GM23248 (cell line): ENCODE data around the gene KRT10. TPM values are rescaled to one million over a fixed set of nuclear protein-coding genes. Genes with fewer than 3 reads are reported as not detected.

Experiments used
- DNase-seq: peaks from one replicate; pipeline ENCODE4 v3.0.0-alpha.2; 2015
- H2AFZ ChIP-seq: fragments of 200-600 bp; sonication (generic); 2 replicates; pipeline ENCODE4 v1.6.1; 2016; ENCODE audit warnings: antibody characterized with exemption
- H3F3A ChIP-seq: fragments of 200-600 bp; sonication (generic); 2 replicates; pipeline ENCODE4 v1.6.1; 2016; ENCODE audit warnings: mild to moderate bottlenecking, antibody characterized with exemption, mixed run types; ENCODE audit not compliant: insufficient read depth
- H3K27ac ChIP-seq: fragments of 200-600 bp; sonication (generic); 2 replicates; pipeline ENCODE4 v1.5.1; 2016; ENCODE audit warnings: mild to moderate bottlenecking
- H3K27me3 ChIP-seq: fragments of 200-600 bp; sonication (generic); replicated peaks from 2 replicates; pipeline ENCODE4 v1.6.1; 2016; ENCODE audit warnings: mild to moderate bottlenecking; ENCODE audit not compliant: insufficient read depth
- H3K36me3 ChIP-seq: fragments of 200-600 bp; sonication (generic); 2 replicates; pipeline ENCODE4 v1.6.1; 2016; ENCODE audit warnings: low read depth, mild to moderate bottlenecking
- H3K4me1 ChIP-seq: fragments of 200-600 bp; sonication (generic); 2 replicates; pipeline ENCODE4 v1.6.1; 2016; ENCODE audit warnings: mild to moderate bottlenecking; ENCODE audit not compliant: insufficient read depth
- H3K4me2 ChIP-seq: fragments of 200-600 bp; sonication (generic); one replicate; pipeline ENCODE4 v1.6.1; 2016; ENCODE audit warnings: mild to moderate bottlenecking; ENCODE audit not compliant: unreplicated experiment
- H3K4me3 ChIP-seq: fragments of 200-600 bp; sonication (generic); 2 replicates; pipeline ENCODE4 v1.5.1; 2016; ENCODE audit warnings: mild to moderate bottlenecking
- H3K79me2 ChIP-seq: fragments of 200-600 bp; sonication (generic); 2 replicates; pipeline ENCODE4 v1.6.1; 2016; ENCODE audit warnings: mild to moderate bottlenecking; ENCODE audit not compliant: insufficient read depth
- H3K9ac ChIP-seq: fragments of 200-600 bp; sonication (generic); 2 replicates; pipeline ENCODE4 v1.6.1; 2016; ENCODE audit warnings: mild to moderate bottlenecking
- H3K9me2 ChIP-seq: fragments of 200-600 bp; sonication (generic); 2 replicates; pipeline ENCODE4 v1.6.1; 2016; ENCODE audit warnings: mixed run types, mild to moderate bottlenecking, moderate library complexity; ENCODE audit not compliant: insufficient read depth
- H3K9me3 ChIP-seq: fragments of 200-600 bp; sonication (generic); one replicate; pipeline ENCODE4 v1.6.1; 2017; ENCODE audit warnings: low read depth
- H4K20me1 ChIP-seq: fragments of 200-600 bp; sonication (generic); 2 replicates; pipeline ENCODE4 v1.6.0; 2016; ENCODE audit not compliant: insufficient read depth
- EZH2 ChIP-seq: fragments of 200-600 bp; sonication (generic); IDR thresholded peaks from 2 replicates; pipeline ENCODE4 v1.6.1; 2018; ENCODE audit warnings: antibody characterized with exemption, mild to moderate bottlenecking; ENCODE audit not compliant: insufficient read depth, poor library complexity, severe bottlenecking
- EZH2phosphoT487 ChIP-seq: fragments of 200-600 bp; sonication (generic); IDR thresholded peaks from 2 replicates; pipeline ENCODE4 v1.6.1; 2018; ENCODE audit warnings: antibody characterized with exemption, moderate library complexity, mild to moderate bottlenecking, low read depth; ENCODE audit not compliant: insufficient read depth
- WGBS, 2 experiments: methylation state at CpG; one replicate each; pipeline ENCODE4 v1.1.6; 2015 to 2017; ENCODE audit warnings: low lambda C conversion rate in 2 of 2, low coverage in 1 of 2; ENCODE audit errors: missing lambda C conversion rate in 2 of 2; 5-methylcytosine and 5-hydroxymethylcytosine counted together
- in situ Hi-C: fragments of 300-500 bp; cut with MboI; formaldehyde crosslinking; loops from 2 replicates; pipeline ENCODE4 v1.15.0; 2020
- polyA plus RNA-seq: library from polyadenylated mRNA; unstranded; fragments of >200 nt; fragmentation: Nextera tagmentation; extraction: Ambion mirVana; gene quantifications from 2 replicates; pipeline ENCODE4 v1.2.1, GENCODE V29; 2016
- total RNA-seq: library from RNA; depleted of rRNA; stranded (reverse); fragments of >200 nt; shearing (Covaris generic); gene quantifications from 2 replicates; pipeline ENCODE4 v1.2.3, GENCODE V29; 2014

KRT10 gene
- total and polyA plus RNA-seq, 2 experiments from 2014 or later = 23.3 to 145 TPM

DNA sequence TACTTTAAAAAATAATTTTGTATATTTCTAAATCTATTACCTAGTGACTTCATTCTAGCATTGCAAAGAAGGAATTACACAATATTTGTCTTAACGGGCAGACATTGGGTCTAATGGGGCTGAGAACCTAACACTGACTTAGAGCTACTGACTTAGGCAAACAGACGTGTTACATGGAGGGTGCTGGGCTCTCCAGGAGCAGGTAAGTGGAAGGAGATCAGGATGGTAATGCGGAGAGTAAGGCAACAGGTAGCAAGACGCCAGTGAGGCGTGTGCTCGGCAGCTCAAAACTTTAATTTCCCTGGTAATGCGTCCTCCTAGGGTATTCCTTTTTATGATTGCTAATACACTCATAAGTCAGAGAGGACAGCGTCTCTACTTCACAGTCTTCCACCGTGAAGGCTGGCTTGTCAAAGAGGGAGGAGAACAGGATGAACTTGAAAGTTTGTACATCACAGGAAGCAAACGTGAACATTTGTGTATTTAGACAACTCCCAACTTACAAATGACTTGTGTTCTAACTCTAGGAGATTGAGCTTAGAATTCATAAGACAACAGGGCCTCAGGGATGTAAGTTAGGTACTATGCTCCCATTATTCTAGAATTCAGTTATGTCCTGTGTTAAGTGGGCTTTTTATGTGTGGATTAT is 27.3 kb downstream of the KRT10 start:
- Histone ChIP-seq H3K36me3 (no peaks in the 10 kb centered on the region), H3K9me2 (no peaks in the 10 kb centered on the region), H3K27ac (no peak overlapping the region), H3F3A (no peaks in the 10 kb centered on the region), H4K20me1 (no peaks in the 10 kb centered on the region), H3K27me3 (peaks cover 40% of the 10 kb centered on the region), H3K79me2 (no peaks in the 10 kb centered on the region), H3K9ac (no peak overlapping the region), H3K4me1 (no peaks in the 10 kb centered on the region), H3K9me3 (no peaks in the 10 kb centered on the region), H2AFZ (no peak overlapping the region), H3K4me3 (no peak overlapping the region), H3K4me2 (no peak overlapping the region)
- in situ Hi-C loops = loop anchor here (25.0 kb wide), 1 partner anchor 433 kb away; the partner anchor contains the start of gene GJD3
- 73 to 74% methylated on average over 10 of the region's 10 CpGs for WGBS, 2 experiments
- no peak for TF ChIP-seq EZH2
- TF ChIP-seq EZH2phosphoT487 = no peak
- no peak for DNase-seq

DNA sequence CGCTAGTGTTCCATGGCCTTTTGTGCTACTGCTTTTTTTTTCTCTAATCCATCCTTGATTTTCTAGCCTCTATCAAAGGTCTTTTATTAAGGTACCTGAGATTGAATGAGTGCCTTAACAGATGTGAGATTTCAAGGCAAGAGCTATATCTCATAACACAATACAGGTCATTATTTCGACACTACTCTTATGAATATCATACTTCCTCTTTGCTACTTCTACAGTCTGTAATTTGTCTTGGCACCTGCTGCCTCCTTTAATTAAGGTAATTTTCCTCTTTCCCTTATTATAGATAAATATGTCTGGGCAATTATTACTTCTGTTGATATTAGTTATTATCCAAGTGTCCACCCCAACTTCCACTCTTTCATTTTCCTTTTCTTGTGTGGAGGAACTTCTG is 27.9 kb downstream of the KRT10 start:
- no peaks in the 10 kb centered on the region for H3F3A ChIP-seq
- no peaks in the 10 kb centered on the region for H3K9me3 ChIP-seq
- WGBS, 2 experiments = 72 to 83% methylated on average over 2 of the region's 2 CpGs
- H3K36me3 ChIP-seq = no peaks in the 10 kb centered on the region
- H3K27ac ChIP-seq = no peak overlapping the region
- in situ Hi-C loops = loop anchor here (25.0 kb wide), 1 partner anchor 432 kb away; the partner anchor contains the start of gene GJD3
- H3K4me1 ChIP-seq = no peaks in the 10 kb centered on the region
- H3K79me2 ChIP-seq = no peaks in the 10 kb centered on the region
- no peak overlapping the region for H3K4me3 ChIP-seq
- peaks cover 33% of the 10 kb centered on the region for H3K27me3 ChIP-seq
- no peak overlapping the region for H2AFZ ChIP-seq
- no peak for DNase-seq
- no peak overlapping the region for H3K9ac ChIP-seq
- no peak overlapping the region for H3K4me2 ChIP-seq
- H4K20me1 ChIP-seq = no peaks in the 10 kb centered on the region
- no peak for TF ChIP-seq EZH2phosphoT487
- no peak for TF ChIP-seq EZH2
- H3K9me2 ChIP-seq = no peaks in the 10 kb centered on the region

DNA sequence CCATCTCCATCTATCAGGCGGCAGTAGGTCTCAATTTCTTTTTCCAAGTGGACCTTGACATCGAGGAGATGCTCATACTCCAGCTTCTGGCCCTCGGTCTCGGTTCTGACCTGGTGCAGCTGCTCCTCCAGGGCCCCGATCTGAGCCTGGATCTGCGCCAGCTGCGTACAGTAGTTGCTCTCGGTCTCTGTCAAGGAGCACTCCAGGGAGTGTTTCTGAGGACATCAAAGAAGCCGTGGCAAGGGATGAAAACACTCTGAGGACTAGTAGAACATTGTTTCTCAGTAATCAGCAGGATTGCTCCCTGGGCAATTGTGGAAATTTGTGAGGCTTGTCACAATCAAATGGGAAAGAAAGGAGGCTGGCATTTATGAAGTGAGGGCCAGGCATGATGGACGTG is 28.6 kb downstream of the KRT10 start:
- Histone ChIP-seq H3K4me2 (no peak overlapping the region), H3K9me3 (no peaks in the 10 kb centered on the region), H3K4me1 (no peaks in the 10 kb centered on the region), H3K4me3 (no peak overlapping the region), H3K36me3 (no peaks in the 10 kb centered on the region), H3K9ac (no peak overlapping the region), H2AFZ (no peak overlapping the region), H3K9me2 (no peaks in the 10 kb centered on the region), H3K79me2 (no peaks in the 10 kb centered on the region), H3K27ac (no peak overlapping the region), H4K20me1 (no peaks in the 10 kb centered on the region), H3K27me3 (peaks cover 33% of the 10 kb centered on the region), H3F3A (no peaks in the 10 kb centered on the region)
- in situ Hi-C loops = loop anchor here (25.0 kb wide), 1 partner anchor 432 kb away; the partner anchor contains the start of gene GJD3
- no peak for DNase-seq
- WGBS, 2 experiments = 41 to 43% methylated on average over 10 of the region's 10 CpGs
- TF ChIP-seq EZH2phosphoT487 = no peak
- TF ChIP-seq EZH2 = no peak

DNA sequence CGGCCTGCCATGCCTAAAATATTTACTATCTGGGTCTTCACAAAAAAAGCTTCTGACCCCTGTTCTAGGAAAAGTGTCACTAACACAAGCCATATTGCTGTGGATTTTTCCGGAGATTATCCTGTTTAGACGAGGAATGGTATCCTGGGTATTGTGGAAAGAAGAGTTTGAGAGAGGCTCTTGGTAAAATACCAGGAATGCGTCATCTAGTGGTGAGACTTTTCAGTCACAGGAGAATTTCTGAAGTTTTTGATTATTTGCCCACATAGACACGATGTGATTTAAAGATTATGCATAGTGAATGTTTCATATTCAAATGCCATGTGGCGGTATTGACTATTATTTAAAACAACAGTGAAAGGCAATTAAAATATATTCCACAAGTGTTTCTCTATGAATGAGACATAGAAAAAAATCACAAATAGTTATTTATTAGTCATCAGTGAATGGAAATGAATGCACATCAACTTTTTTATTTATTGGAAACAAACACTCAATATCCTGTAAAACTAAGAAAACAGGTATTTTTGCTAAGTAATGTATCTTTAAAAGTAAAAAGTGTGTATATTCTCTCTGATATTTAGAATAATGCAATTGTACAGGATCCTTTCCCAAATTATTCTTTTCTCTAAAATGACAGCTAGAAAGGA is 30.5 kb downstream of the KRT10 start:
- WGBS, 2 experiments = 6 to 8% methylated on average over 6 of the region's 6 CpGs
- Histone ChIP-seq H3K79me2 (no peaks in the 10 kb centered on the region), H3K9me2 (no peaks in the 10 kb centered on the region), H3K9ac (no peak overlapping the region), H3K9me3 (no peaks in the 10 kb centered on the region), H3K36me3 (no peaks in the 10 kb centered on the region), H2AFZ (peak overlapping the region; percentile 30; the same call in 1 of the 2 replicates), H4K20me1 (no peaks in the 10 kb centered on the region), H3K4me1 (no peaks in the 10 kb centered on the region), H3K4me2 (peak overlapping the region; percentile 16), H3K27me3 (peaks cover 22% of the 10 kb centered on the region), H3K4me3 (no peak overlapping the region), H3F3A (no peaks in the 10 kb centered on the region), H3K27ac (no peak overlapping the region)
- in situ Hi-C loops = loop anchor here (25.0 kb wide), 1 partner anchor 430 kb away; the partner anchor contains the start of gene GJD3
- DNase-seq = peak; percentile 73
- TF ChIP-seq EZH2phosphoT487 (no peak), EZH2 (no peak)
